ENCODE results near the gene ZNF619.

- no peak for TF ChIP-seq POLR2A (IDR thresholded peaks at IDR 0.05)
- no peak for TF ChIP-seq CTCF (IDR thresholded peaks at IDR 0.05)
These were observed 17.8 kb downstream of the ZNF619 start for GRCh38 chr3:40494698-40495097.

All from testis (tissue), 2 donors.